Uterus (tissue), 4 donors: ENCODE results near the gene SHROOM4. TPM values are rescaled to one million over a fixed set of nuclear protein-coding genes. Genes with fewer than 3 reads are reported as not detected.

Experiments
- DNase-seq, 2 donors: peaks; one replicate each; pipeline ENCODE4 v3.0.0-alpha.2; 2019 to 2020
- H3K27ac ChIP-seq, 2 donors: fragments of 200-600 bp; sonication (generic); 1 replicate in 1 of 2; 2 replicates in 1 of 2; pipeline ENCODE4 v1.5.1; 2016 to 2018
- H3K27me3 ChIP-seq, 2 donors: fragments of 200-600 bp; sonication (generic); one replicate each; pipeline ENCODE4 v1.5.1; 2018 to 2019; ENCODE audit warnings: control low read depth in 1 of 2
- H3K36me3 ChIP-seq, 2 donors: fragments of 200-600 bp; sonication (generic); one replicate each; pipeline ENCODE4 v1.5.1; 2019; ENCODE audit warnings: control low read depth in 1 of 2
- H3K4me1 ChIP-seq, 2 donors: fragments of 200-600 bp; sonication (generic); one replicate each; pipeline ENCODE4 v1.5.1; 2018 to 2019; ENCODE audit warnings: control low read depth in 1 of 2
- H3K4me3 ChIP-seq, 2 donors: fragments of 200-600 bp; sonication (generic); 1 replicate in 1 of 2; 2 replicates in 1 of 2; pipeline ENCODE4 v1.5.1; 2018 to 2019; ENCODE audit warnings: mild to moderate bottlenecking in 1 of 2
- H3K9me3 ChIP-seq, 2 donors: fragments of 200-600 bp; sonication (generic); one replicate each; pipeline ENCODE4 v1.5.1; 2019; ENCODE audit warnings: control low read depth in 1 of 2
- POLR2A ChIP-seq, 2 donors: fragments of 450-650 bp; IDR thresholded peaks; one replicate each; pipeline ENCODE4 v1.6.1; 2016; ENCODE audit warnings: antibody characterized with exemption in 2 of 2, mild to moderate bottlenecking in 1 of 2, moderate library complexity in 1 of 2
- intact Hi-C: fragments of 100-400 bp; cut with DNase I; formaldehyde crosslinking; loops from one replicate; pipeline ENCODE4 v1.15.1; 2023; ENCODE audit warnings: low total_unique reads
- total RNA-seq, 4 donors: library from RNA; depleted of rRNA in 3 of 4; stranded (reverse); fragments of >200 nt in 3 of 4; gene quantifications; one replicate each; pipeline versions ENCODE4 v1.1.0 to v1.2.4, GENCODE V29; 2014 to 2023
- TF ChIP-seq, protein P1 (sequence below), 4 experiments: fragments of 200-600 bp in 2 of 4; fragments of 450-650 bp in 2 of 4; sonication (generic) in 2 of 4; IDR thresholded peaks; one replicate each; pipeline ENCODE4 v1.5.1; 2016 to 2019; ENCODE audit warnings: antibody characterized with exemption in 4 of 4, mild to moderate bottlenecking in 2 of 4, moderate library complexity in 1 of 4
- donor health status: DM: yes; HTN: yes; CAD: no.

SHROOM4 gene
- total RNA-seq, 4 donors from 2014 or later: 9.7 to 18.8 (median 12.5) TPM

DNA sequence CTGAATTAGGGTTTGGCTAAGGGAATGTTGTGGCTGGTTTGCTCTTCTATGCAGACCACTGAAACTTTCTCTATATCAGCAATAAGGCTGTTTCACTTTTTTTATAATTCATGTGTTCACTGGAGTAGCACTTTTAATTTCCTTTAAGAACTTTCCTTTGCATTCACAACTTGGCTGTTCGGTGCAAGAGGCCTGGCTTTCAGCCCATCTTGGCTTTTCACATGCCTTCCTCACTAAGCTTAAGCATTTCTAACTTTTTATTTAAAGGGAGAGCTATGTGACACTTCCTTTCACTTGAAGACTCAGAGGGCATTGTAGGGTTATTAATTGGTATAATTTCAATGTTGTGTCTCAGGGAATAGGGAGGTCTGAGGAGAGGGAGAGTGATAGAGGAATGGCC, 142.3 kb downstream of the SHROOM4 start:
- H3K9me3 ChIP-seq: no peaks in the 10 kb centered on the region
- TF ChIP-seq, protein P1, sequence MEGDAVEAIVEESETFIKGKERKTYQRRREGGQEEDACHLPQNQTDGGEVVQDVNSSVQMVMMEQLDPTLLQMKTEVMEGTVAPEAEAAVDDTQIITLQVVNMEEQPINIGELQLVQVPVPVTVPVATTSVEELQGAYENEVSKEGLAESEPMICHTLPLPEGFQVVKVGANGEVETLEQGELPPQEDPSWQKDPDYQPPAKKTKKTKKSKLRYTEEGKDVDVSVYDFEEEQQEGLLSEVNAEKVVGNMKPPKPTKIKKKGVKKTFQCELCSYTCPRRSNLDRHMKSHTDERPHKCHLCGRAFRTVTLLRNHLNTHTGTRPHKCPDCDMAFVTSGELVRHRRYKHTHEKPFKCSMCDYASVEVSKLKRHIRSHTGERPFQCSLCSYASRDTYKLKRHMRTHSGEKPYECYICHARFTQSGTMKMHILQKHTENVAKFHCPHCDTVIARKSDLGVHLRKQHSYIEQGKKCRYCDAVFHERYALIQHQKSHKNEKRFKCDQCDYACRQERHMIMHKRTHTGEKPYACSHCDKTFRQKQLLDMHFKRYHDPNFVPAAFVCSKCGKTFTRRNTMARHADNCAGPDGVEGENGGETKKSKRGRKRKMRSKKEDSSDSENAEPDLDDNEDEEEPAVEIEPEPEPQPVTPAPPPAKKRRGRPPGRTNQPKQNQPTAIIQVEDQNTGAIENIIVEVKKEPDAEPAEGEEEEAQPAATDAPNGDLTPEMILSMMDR (IDR thresholded peaks at IDR 0.05): no peak
- no peak for TF ChIP-seq POLR2A (IDR thresholded peaks at IDR 0.05)
- no peaks in the 10 kb centered on the region for H3K27me3 ChIP-seq
- no peak overlapping the region for H3K27ac ChIP-seq
- intact Hi-C loops: no loop called here
- DNase-seq: no peak
- H3K4me1 ChIP-seq: no peaks in the 10 kb centered on the region
- no peak overlapping the region for H3K4me3 ChIP-seq
- H3K36me3 ChIP-seq: no peaks in the 10 kb centered on the region

DNA sequence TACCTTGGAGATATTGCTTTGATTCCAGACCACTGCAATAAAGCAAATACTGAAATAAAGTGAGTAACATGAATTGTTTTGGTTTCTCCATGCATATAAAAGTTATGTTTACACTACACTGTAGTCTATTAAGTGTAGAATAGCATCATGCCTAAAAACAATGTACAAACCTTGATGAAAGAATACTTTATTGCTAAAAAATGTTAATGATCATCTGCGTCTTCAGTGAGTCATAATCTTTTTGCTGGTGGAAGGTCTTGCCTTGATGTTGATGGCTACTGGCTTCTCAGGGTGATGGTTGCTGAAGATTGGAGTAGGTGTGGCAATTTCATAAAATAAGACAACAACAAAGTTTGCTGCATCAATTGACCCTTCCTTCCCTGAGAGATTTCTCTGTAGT, 145.1 kb downstream of the SHROOM4 start:
- TF ChIP-seq POLR2A (IDR thresholded peaks at IDR 0.05): no peak
- TF ChIP-seq, protein P1 (IDR thresholded peaks at IDR 0.05): no peak
- no peaks in the 10 kb centered on the region for H3K9me3 ChIP-seq
- H3K27ac ChIP-seq: no peak overlapping the region
- no peaks in the 10 kb centered on the region for H3K4me1 ChIP-seq
- no peaks in the 10 kb centered on the region for H3K36me3 ChIP-seq
- H3K27me3 ChIP-seq: no peaks in the 10 kb centered on the region
- H3K4me3 ChIP-seq: no peak overlapping the region
- intact Hi-C loops: no loop called here
- no peak for DNase-seq

DNA sequence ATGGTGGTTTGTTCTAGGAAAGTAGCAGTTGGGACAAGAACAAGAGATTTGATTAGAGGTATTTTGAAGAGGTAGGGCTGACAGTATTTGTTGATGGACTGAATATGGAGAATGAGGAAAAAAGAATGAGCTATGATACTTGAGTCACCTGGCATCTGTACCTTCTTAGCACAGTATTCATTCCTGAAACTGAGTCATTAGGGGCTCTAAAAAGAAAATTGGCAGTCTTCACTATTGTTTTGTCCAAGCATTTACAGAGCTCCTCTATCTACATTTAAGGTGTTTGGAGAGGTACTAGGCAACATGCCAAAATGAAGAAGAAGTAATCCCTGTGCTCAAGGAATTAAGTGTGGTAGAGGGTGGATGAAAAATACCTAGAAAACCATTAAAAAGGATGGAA, 165.8 kb downstream of the SHROOM4 start:
- Histone ChIP-seq H3K27ac (no peak overlapping the region), H3K27me3 (no peaks in the 10 kb centered on the region), H3K4me3 (no peak overlapping the region), H3K9me3 (no peaks in the 10 kb centered on the region), H3K4me1 (no peaks in the 10 kb centered on the region), H3K36me3 (no peaks in the 10 kb centered on the region)
- intact Hi-C loops: no loop called here
- TF ChIP-seq POLR2A (IDR thresholded peaks at IDR 0.05): no peak
- TF ChIP-seq, protein P1 (IDR thresholded peaks at IDR 0.05): no peak
- no peak for DNase-seq

DNA sequence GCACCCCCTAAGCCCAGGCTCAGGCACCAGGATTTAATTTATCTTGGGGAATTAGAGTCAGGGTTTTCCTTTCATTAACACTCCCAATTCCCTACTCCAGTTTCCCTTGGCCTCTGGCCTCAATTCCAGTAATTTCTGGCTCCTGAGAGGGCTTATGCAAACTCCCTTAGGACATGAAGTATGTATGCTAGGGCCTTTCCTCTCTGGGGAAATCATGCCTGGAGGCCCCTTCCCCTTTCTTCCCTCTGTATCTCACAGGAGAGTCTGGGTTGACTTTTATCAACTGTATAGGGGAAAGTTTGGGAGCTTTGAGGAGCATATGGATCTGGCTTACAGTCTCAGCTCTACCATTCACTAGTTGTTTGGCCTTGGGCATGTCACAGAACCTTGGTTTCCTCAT, 169.5 kb downstream of the SHROOM4 start:
- no peak overlapping the region for H3K4me3 ChIP-seq
- DNase-seq: no peak
- TF ChIP-seq, protein P1 (IDR thresholded peaks at IDR 0.05): no peak
- no peak for TF ChIP-seq POLR2A (IDR thresholded peaks at IDR 0.05)
- intact Hi-C loops: no loop called here
- no peaks in the 10 kb centered on the region for H3K27me3 ChIP-seq
- H3K27ac ChIP-seq: no peak overlapping the region
- H3K9me3 ChIP-seq: no peaks in the 10 kb centered on the region
- H3K36me3 ChIP-seq: no peaks in the 10 kb centered on the region
- H3K4me1 ChIP-seq: no peaks in the 10 kb centered on the region

DNA sequence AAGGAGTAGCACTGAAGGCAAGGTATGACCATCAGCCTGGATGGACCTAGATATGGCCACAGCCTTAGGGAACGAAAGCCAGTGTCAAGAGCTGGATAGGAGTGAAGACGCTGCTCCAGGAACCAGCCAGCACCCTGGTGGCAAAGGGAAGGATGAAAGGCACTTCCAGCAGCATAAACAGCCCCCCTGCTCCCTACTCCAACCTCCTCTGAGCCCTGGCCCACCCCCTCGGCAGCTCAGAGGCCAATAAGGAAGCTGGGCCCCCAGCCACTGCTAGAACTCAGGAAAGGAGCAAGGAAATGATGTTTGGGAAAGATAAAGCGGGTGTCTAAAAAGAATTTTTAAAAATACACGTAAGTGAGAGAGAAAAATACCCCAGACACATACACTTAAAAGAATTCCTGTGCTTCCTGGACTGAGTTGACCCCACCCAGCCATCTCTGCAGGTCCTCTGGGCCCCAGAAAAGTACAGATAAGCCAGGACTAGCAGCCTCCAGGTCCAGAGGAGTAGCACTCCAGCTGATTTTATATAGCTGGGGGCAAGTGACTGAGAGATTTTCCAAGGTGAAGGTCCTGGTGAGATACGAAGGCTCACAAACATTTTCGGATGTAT, 170.4 kb downstream of the SHROOM4 start:
- no peaks in the 10 kb centered on the region for H3K27me3 ChIP-seq
- H3K4me1 ChIP-seq: no peaks in the 10 kb centered on the region
- no peak overlapping the region for H3K4me3 ChIP-seq
- H3K27ac ChIP-seq: no peak overlapping the region
- no peaks in the 10 kb centered on the region for H3K36me3 ChIP-seq
- DNase-seq: peak in 1 of 2 donors; percentile 35
- TF ChIP-seq POLR2A (IDR thresholded peaks at IDR 0.05): no peak
- TF ChIP-seq, protein P1 (IDR thresholded peaks at IDR 0.05): no peak
- intact Hi-C loops: no loop called here
- no peaks in the 10 kb centered on the region for H3K9me3 ChIP-seq
